ENCODE data around the gene RPL22L1. TPM values are rescaled to one million over a fixed set of nuclear protein-coding genes. Genes with fewer than 3 reads are reported as not detected.

The RPL22L1 gene
- polyA plus RNA-seq, 1 of the 3 experiments (the other 2 are of a cell fraction) = 80.9 TPM

DNA sequence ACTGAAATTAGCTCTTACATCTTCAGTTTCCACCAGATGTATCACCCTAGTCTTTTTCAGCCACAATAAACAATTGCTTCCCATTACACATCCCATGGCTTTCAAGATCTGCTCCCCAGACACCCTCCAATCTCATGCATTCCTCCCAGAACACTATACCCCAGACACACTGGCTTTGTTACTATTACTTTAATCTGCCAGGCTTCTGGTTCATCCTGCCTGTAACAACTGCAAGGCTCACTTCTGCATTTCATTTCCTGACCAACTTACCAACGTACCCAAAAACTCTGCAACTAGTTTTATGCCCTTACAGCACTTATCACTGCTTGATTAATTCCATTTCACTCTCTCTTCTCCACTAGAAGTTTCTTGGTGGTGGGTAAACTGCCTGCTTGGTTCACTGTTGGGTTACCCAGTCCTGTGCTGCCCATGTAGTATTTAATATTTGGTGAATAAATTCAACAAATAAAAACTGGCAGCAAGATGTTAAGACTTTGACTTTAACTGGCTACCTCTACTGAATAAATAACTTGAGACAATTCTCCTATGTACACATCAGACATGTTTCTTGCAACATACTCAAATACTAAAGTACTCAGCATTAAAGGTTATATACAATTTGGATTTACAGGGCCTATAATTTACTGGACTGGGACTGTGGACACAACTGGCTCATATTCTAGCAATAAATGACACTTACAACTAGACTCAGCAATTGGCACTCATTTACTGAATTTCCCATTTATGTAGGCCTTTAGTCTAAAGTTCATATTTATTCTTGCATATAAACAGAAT is 2.7 kb downstream of the RPL22L1 start:
- TF ChIP-seq FOXJ3 (CRISPR knock-in tag; IDR thresholded peaks at IDR 0.05) = no peak
- Histone ChIP-seq H3K27ac (ENCODE audit: low read depth in 2 of 2, low read length in 1 of 2) (peak overlapping the region in 1 of 2 experiments; percentile 0; a peak in 2 of 4 replicates), H3K36me3 (replicated peaks in 1 of 2; ENCODE audit: control insufficient read depth in 1 of 2, insufficient read depth in 2 of 2, low read length in 1 of 2) (peaks cover 29 to 30% of the 10 kb centered on the region in 2 experiments), H3F3A (replicated peaks; ENCODE audit: insufficient read depth) (peaks cover 42% of the 10 kb centered on the region), H3K9ac (peak overlapping the region; percentile 93; the same call in 1 of the 2 replicates), H3K4me3 (ENCODE audit: low read depth in 2 of 2, low read length in 1 of 2) (peak overlapping the region; percentile 6 to 81; a peak in 2 of 4 replicates), H3K9me2 (no peaks in the 10 kb centered on the region), H4K20me1 (ENCODE audit: insufficient read depth) (peaks cover 13% of the 10 kb centered on the region), H3K27me3 (ENCODE audit: insufficient read depth) (no peaks in the 10 kb centered on the region), H3K4me1 (ENCODE audit: control insufficient read depth in 1 of 2, insufficient read depth in 2 of 2, low read depth in 1 of 2, low read length in 1 of 2) (peaks cover 11 to 19% of the 10 kb centered on the region in 2 experiments; a peak in 3 of 4 replicates), H3K79me2 (ENCODE audit: insufficient read depth) (peaks cover 25% of the 10 kb centered on the region), H2AFZ (ENCODE audit: low read depth) (no peak overlapping the region), H3K9me3 (no peaks in the 10 kb centered on the region), H3K4me2 (peak overlapping the region; percentile 83; the same call in 1 of the 2 replicates)
- ChIA-PET CTCF (no interaction called here), POLR2A (no interaction called here)
- WGBS (ENCODE audit: low lambda C conversion rate) = 44% methylated on average over 1 of the region's 1 CpG
- DNase-seq = no peak

DNA sequence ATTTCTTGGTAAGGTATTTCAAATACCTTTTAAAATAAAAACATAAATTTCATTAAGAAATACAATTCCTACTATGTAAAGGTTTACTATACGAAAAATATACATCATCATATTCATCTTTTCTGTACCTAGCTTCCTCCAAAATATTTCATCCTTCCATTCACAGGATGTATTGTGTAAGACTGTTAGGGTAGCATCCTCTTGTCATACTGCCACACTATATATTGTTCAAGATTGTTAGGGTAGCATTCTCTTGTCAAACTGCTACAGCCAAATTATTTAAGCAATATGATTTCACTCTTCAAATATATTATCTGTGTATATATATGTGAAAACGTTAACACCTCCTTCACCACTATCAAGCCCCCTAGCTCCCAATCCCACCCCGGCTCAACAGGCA is 3.5 kb downstream of the RPL22L1 start:
- H3K79me2 ChIP-seq (ENCODE audit: insufficient read depth) = peaks cover 25% of the 10 kb centered on the region
- peaks cover 42% of the 10 kb centered on the region for H3F3A ChIP-seq (replicated peaks; ENCODE audit: insufficient read depth)
- H3K36me3 ChIP-seq (replicated peaks in 1 of 2; ENCODE audit: control insufficient read depth in 1 of 2, insufficient read depth in 2 of 2, low read length in 1 of 2) = peaks cover 29 to 30% of the 10 kb centered on the region in 2 experiments
- H2AFZ ChIP-seq (ENCODE audit: low read depth) = no peak overlapping the region
- H3K27ac ChIP-seq (ENCODE audit: low read depth in 2 of 2, low read length in 1 of 2) = no peak overlapping the region
- peaks cover 11 to 19% of the 10 kb centered on the region in 2 experiments; a peak in 3 of 4 replicates for H3K4me1 ChIP-seq (ENCODE audit: control insufficient read depth in 1 of 2, insufficient read depth in 2 of 2, low read depth in 1 of 2, low read length in 1 of 2)
- H4K20me1 ChIP-seq (ENCODE audit: insufficient read depth) = peaks cover 13% of the 10 kb centered on the region
- no peaks in the 10 kb centered on the region for H3K27me3 ChIP-seq (ENCODE audit: insufficient read depth)
- H3K4me2 ChIP-seq = no peak overlapping the region
- 96% methylated on average over 3 of the region's 3 CpGs for WGBS (ENCODE audit: low lambda C conversion rate)
- ChIA-PET POLR2A (no interaction called here), CTCF (interaction anchor here (0.8 to 1.8 kb wide), 2 partner anchors 18 to 509 kb away, joined by 3 read pairs; partner anchors contain the start of gene SKIL)
- H3K9ac ChIP-seq = no peak overlapping the region
- H3K9me2 ChIP-seq = no peaks in the 10 kb centered on the region
- DNase-seq = no peak
- no peaks in the 10 kb centered on the region for H3K9me3 ChIP-seq
- H3K4me3 ChIP-seq (ENCODE audit: low read depth in 2 of 2, low read length in 1 of 2) = no peak overlapping the region
- TF ChIP-seq MAX (IDR thresholded peaks at IDR 0.05; ENCODE audit: low read depth) (no peak), EZH2phosphoT487 (IDR thresholded peaks at IDR 0.05; ENCODE audit: borderline replicate concordance, low read depth) (no peak), NRF1 (IDR thresholded peaks at IDR 0.05; ENCODE audit: low read depth, low read length) (no peak), FOXM1 (IDR thresholded peaks at IDR 0.05; ENCODE audit: low read depth) (no peak), RFX5 (IDR thresholded peaks at IDR 0.05; ENCODE audit: low read length) (no peak), POLR2AphosphoS5 (IDR thresholded peaks at IDR 0.05; ENCODE audit: low read depth, low read length) (no peak), TAF1 (IDR thresholded peaks at IDR 0.05; ENCODE audit: borderline replicate concordance, low read depth, low read length) (no peak), JUND (IDR thresholded peaks at IDR 0.05) (no peak), RXRA (IDR thresholded peaks at IDR 0.05; ENCODE audit: borderline replicate concordance, low read depth) (no peak), MEF2A (IDR thresholded peaks at IDR 0.05; ENCODE audit: borderline replicate concordance, low read depth) (no peak)
